ENCODE data around the gene OTOA.
"Not testable (repeated sequence)": the region's sequence is repeated elsewhere in the genome, so short reads cannot be mapped to it uniquely, and the experiment has no call there.

OTOA gene

DNA sequence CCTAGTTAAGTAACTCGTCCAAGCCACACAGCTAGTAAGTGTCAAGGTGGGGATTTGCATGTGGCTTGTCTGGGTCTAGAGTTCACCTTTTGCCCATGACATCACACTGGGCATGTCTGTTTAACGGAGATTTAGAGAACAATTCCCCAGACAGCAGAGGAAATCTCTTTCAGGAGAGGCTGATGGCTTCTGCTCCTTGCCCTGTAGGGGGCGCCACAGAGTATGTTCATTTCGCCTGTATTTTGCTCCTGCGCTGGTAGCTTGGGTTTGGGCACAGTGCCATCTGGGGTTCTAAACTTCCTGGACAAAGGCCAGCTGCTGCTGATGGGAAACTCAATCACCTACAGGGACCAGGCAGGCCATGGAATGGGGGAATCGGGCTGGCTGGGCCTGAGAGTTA is 20.4 kb downstream of the OTOA start:
- peak; percentile 27 for DNase-seq
- no peaks in the 10 kb centered on the region for H3K9me3 ChIP-seq (ENCODE audit: insufficient read depth, low read length, severe bottlenecking)
- no peak for TF ChIP-seq EZH2 (IDR thresholded peaks at IDR 0.05; ENCODE audit: borderline replicate concordance, low read depth, low read length, severe bottlenecking)
- TF ChIP-seq, protein P1, sequence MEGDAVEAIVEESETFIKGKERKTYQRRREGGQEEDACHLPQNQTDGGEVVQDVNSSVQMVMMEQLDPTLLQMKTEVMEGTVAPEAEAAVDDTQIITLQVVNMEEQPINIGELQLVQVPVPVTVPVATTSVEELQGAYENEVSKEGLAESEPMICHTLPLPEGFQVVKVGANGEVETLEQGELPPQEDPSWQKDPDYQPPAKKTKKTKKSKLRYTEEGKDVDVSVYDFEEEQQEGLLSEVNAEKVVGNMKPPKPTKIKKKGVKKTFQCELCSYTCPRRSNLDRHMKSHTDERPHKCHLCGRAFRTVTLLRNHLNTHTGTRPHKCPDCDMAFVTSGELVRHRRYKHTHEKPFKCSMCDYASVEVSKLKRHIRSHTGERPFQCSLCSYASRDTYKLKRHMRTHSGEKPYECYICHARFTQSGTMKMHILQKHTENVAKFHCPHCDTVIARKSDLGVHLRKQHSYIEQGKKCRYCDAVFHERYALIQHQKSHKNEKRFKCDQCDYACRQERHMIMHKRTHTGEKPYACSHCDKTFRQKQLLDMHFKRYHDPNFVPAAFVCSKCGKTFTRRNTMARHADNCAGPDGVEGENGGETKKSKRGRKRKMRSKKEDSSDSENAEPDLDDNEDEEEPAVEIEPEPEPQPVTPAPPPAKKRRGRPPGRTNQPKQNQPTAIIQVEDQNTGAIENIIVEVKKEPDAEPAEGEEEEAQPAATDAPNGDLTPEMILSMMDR (IDR thresholded peaks at IDR 0.05; ENCODE audit: borderline replicate concordance, extremely low read depth, low read length, poor library complexity, severe bottlenecking) = peak; percentile 73
- no peak for ATAC-seq (ENCODE audit: insufficient read depth, low read depth)
- H3K4me1 ChIP-seq (ENCODE audit: insufficient read depth, low read length) = no peaks in the 10 kb centered on the region
- no peaks in the 10 kb centered on the region for H3K79me2 ChIP-seq (ENCODE audit: insufficient read depth, low read length)
- no peak overlapping the region for H2AFZ ChIP-seq (ENCODE audit: low read depth, low read length)
- H3K27me3 ChIP-seq (ENCODE audit: insufficient read depth, low read length, poor library complexity) = no peaks in the 10 kb centered on the region
- H4K20me1 ChIP-seq (ENCODE audit: insufficient read depth, low read length) = no peaks in the 10 kb centered on the region
- H3K4me3 ChIP-seq (ENCODE audit: low read depth in 1 of 2, low read length in 2 of 2) = no peak overlapping the region
- no peak overlapping the region for H3K27ac ChIP-seq (ENCODE audit: low read length)
- H3K4me2 ChIP-seq (ENCODE audit: insufficient read depth, low read length) = no peak overlapping the region
- no peak overlapping the region for H3K9ac ChIP-seq (ENCODE audit: low read depth, low read length)
- no peaks in the 10 kb centered on the region for H3K36me3 ChIP-seq (ENCODE audit: insufficient read depth, low read length)

DNA sequence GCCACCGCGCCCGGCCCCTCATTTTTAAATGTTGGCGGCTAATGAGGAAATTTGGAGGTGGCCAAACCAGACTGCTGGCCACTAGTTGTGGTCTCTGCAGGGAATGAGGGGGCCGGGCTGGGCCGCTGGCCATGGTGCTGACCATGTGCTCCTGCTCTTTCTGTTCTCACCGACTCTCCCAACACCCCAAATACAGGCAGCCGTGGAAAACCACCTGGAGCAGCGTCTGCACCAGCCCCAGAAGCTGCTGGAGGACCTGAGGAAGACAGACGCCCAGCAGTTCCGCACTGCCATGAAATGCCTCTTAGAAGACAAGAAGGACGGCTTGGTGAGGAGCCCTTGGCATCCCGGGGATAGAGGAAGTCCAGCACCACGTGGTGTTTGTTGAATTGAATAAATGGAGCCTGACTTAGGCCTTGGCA is 21.3 kb downstream of the OTOA start:
- DNase-seq = no peak
- H3K4me2 ChIP-seq (ENCODE audit: insufficient read depth, low read length) = no peak overlapping the region

DNA sequence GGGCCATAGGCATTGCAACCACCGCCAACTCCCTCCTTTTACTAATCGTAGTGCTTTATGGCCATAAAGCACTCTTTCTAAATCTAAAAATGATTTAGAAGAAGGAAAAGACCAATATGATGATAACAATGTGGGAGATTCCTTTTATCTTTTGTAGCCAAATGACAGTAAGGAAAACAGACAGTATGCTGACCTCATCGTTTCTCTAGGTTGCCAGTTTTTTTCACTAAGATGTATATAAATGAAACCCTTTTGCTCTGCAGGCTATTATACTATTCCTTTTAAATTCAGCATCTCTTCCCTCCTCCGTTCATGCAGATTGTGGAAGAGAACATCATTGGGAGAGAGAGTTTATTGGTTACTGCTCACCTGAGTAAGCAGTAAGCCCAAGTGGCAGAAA is 25.3 kb downstream of the OTOA start:
- TF ChIP-seq EZH2 (IDR thresholded peaks at IDR 0.05; ENCODE audit: borderline replicate concordance, low read depth, low read length, severe bottlenecking) = no peak
- TF ChIP-seq, protein P1 (IDR thresholded peaks at IDR 0.05; ENCODE audit: borderline replicate concordance, extremely low read depth, low read length, poor library complexity, severe bottlenecking) = no peak
- Histone ChIP-seq H2AFZ (ENCODE audit: low read depth, low read length) (no peak overlapping the region), H3K27ac (ENCODE audit: low read length) (no peak overlapping the region), H3K9ac (ENCODE audit: low read depth, low read length) (no peak overlapping the region), H3K36me3 (ENCODE audit: insufficient read depth, low read length) (no peaks in the 10 kb centered on the region), H3K4me2 (ENCODE audit: insufficient read depth, low read length) (no peak overlapping the region), H3K4me1 (ENCODE audit: insufficient read depth, low read length) (no peaks in the 10 kb centered on the region), H3K79me2 (ENCODE audit: insufficient read depth, low read length) (no peaks in the 10 kb centered on the region), H3K9me3 (ENCODE audit: insufficient read depth, low read length, severe bottlenecking) (no peaks in the 10 kb centered on the region), H3K27me3 (ENCODE audit: insufficient read depth, low read length, poor library complexity) (no peaks in the 10 kb centered on the region), H3K4me3 (ENCODE audit: low read depth in 1 of 2, low read length in 2 of 2) (no peak overlapping the region), H4K20me1 (ENCODE audit: insufficient read depth, low read length) (no peaks in the 10 kb centered on the region)
- DNase-seq (no peak), ATAC-seq (ENCODE audit: insufficient read depth, low read depth) (no peak)

More for the DNA sequence above, 21.3 kb downstream of the OTOA start:
- Histone ChIP-seq H3K9me3 (ENCODE audit: insufficient read depth, low read length, severe bottlenecking) (no peaks in the 10 kb centered on the region), H2AFZ (ENCODE audit: low read depth, low read length) (no peak overlapping the region), H3K79me2 (ENCODE audit: insufficient read depth, low read length) (no peaks in the 10 kb centered on the region), H3K27ac (ENCODE audit: low read length) (no peak overlapping the region), H3K27me3 (ENCODE audit: insufficient read depth, low read length, poor library complexity) (no peaks in the 10 kb centered on the region), H3K36me3 (ENCODE audit: insufficient read depth, low read length) (no peaks in the 10 kb centered on the region), H3K9ac (ENCODE audit: low read depth, low read length) (no peak overlapping the region), H3K4me1 (ENCODE audit: insufficient read depth, low read length) (no peaks in the 10 kb centered on the region), H3K4me3 (ENCODE audit: low read depth in 1 of 2, low read length in 2 of 2) (no peak overlapping the region), H4K20me1 (ENCODE audit: insufficient read depth, low read length) (no peaks in the 10 kb centered on the region)
- TF ChIP-seq EZH2 (IDR thresholded peaks at IDR 0.05; ENCODE audit: borderline replicate concordance, low read depth, low read length, severe bottlenecking) = no peak
- TF ChIP-seq, protein P1 (IDR thresholded peaks at IDR 0.05; ENCODE audit: borderline replicate concordance, extremely low read depth, low read length, poor library complexity, severe bottlenecking) = no peak
- no peak for ATAC-seq (ENCODE audit: insufficient read depth, low read depth)

GRCh38 chr16:21690967-21691366 is 27.2 kb downstream of the OTOA start:
- H3K36me3 ChIP-seq (ENCODE audit: insufficient read depth, low read length); H3K9me3 ChIP-seq (ENCODE audit: insufficient read depth, low read length, severe bottlenecking); H3K4me3 ChIP-seq (ENCODE audit: low read depth in 1 of 2, low read length in 2 of 2); H3K4me1 ChIP-seq (ENCODE audit: insufficient read depth, low read length); H3K4me2 ChIP-seq (ENCODE audit: insufficient read depth, low read length); H3K27ac ChIP-seq (ENCODE audit: low read length); ATAC-seq (ENCODE audit: insufficient read depth, low read depth); H3K9ac ChIP-seq (ENCODE audit: low read depth, low read length); H4K20me1 ChIP-seq (ENCODE audit: insufficient read depth, low read length); H3K79me2 ChIP-seq (ENCODE audit: insufficient read depth, low read length); H2AFZ ChIP-seq (ENCODE audit: low read depth, low read length); DNase-seq; H3K27me3 ChIP-seq (ENCODE audit: insufficient read depth, low read length, poor library complexity): not testable (repeated sequence)
